GM10248 (cell line): ENCODE data around the gene DDB1.

Experiments used
- CTCF ChIA-PET: fragments of 300-600 bp; sonication (Branson Sonifier 250); formaldehyde crosslinking; extraction: SDS; loops from one replicate; lab custom pipeline; 2021; ENCODE audit warnings: antibody characterized with exemption; lab: Yijun Ruan, JAX
- POLR2A ChIA-PET: fragments of 350-650 bp; sonication (Branson Sonifier 250); formaldehyde crosslinking; extraction: SDS; loops from one replicate; lab custom pipeline; 2020; ENCODE audit warnings: antibody characterized with exemption; lab: Yijun Ruan, JAX
- DNase-seq: peaks from one replicate; pipeline ENCODE4 v3.0.0; 2012; ENCODE audit errors: extremely low spot score
- TF ChIP-seq, protein P1 (sequence below): IDR thresholded peaks from 2 replicates; pipeline ENCODE4 v1.5.1; 2012; ENCODE audit warnings: mild to moderate bottlenecking, low read depth; ENCODE audit errors: extremely low read depth, missing control alignments, control extremely low read depth

DDB1 gene

DNA sequence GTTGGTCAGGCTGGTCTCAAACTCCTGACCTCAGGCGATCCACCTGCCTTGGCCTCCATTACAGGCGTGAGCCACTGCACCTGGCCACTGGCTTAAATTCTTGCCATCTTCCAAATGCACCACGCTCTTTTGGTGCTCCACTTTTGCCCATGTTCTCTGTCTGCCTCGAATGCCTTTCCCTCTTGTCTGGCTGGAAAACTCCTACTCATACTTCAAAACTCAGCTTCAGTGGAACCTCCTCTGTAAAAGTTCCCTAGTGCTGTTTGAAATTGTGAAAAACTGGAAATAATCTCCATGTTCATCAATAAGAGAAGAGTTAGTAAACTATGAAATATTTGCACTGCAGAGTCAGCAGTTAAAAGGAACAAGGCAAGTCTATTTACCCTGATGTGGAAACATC lies 49.3 kb downstream of the DDB1 start:
- ChIA-PET POLR2A (no interaction called here), CTCF (interaction anchor here (0.8 kb wide), 1 partner anchor 10 kb away, joined by 3 read pairs; no protein-coding TSS in a partner anchor)
- TF ChIP-seq, protein P1, sequence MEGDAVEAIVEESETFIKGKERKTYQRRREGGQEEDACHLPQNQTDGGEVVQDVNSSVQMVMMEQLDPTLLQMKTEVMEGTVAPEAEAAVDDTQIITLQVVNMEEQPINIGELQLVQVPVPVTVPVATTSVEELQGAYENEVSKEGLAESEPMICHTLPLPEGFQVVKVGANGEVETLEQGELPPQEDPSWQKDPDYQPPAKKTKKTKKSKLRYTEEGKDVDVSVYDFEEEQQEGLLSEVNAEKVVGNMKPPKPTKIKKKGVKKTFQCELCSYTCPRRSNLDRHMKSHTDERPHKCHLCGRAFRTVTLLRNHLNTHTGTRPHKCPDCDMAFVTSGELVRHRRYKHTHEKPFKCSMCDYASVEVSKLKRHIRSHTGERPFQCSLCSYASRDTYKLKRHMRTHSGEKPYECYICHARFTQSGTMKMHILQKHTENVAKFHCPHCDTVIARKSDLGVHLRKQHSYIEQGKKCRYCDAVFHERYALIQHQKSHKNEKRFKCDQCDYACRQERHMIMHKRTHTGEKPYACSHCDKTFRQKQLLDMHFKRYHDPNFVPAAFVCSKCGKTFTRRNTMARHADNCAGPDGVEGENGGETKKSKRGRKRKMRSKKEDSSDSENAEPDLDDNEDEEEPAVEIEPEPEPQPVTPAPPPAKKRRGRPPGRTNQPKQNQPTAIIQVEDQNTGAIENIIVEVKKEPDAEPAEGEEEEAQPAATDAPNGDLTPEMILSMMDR = no peak
- DNase-seq = no peak

DNA sequence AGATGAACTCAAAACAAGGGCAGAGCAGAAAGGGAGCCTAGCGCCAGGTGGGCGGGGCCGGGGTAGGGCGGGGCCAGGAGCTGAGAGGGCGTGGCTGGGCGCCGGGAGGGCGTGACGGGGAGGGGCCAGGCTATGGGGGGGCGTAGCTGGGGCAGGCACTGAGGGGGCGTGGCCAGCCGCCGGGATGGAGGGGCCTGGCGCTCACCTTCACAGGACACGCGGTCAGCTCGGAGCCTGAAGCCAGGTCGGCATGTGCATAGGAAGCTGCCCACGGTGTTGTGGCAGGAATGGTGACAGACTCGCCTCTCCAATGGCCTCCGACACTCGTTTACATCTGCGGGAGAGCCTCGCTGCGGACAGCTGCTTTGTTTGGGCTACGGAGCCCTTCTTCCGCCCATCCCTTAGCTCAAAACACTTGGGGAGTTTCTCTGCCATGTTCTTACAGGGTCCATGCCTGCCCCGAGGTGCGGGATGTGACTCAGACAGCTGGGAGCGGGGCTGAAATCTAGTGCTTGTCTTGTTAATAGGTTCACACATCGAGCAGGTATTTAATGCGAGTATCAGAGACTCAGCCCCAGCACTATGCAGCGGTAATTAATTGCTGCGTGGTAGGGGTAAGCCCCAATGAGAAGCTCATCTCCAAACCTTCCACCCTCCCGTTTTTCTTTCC lies 51.2 kb downstream of the DDB1 start:
- POLR2A ChIA-PET = no interaction called here
- TF ChIP-seq, protein P1 = no peak
- CTCF ChIA-PET = interaction anchor here (0.8 to 1.7 kb wide), 4 partner anchors 13 to 122 kb away, joined by 3 to 9 read pairs (median 3); partner anchors contain the start of gene VWCE
- peak; percentile 55 for DNase-seq

DNA sequence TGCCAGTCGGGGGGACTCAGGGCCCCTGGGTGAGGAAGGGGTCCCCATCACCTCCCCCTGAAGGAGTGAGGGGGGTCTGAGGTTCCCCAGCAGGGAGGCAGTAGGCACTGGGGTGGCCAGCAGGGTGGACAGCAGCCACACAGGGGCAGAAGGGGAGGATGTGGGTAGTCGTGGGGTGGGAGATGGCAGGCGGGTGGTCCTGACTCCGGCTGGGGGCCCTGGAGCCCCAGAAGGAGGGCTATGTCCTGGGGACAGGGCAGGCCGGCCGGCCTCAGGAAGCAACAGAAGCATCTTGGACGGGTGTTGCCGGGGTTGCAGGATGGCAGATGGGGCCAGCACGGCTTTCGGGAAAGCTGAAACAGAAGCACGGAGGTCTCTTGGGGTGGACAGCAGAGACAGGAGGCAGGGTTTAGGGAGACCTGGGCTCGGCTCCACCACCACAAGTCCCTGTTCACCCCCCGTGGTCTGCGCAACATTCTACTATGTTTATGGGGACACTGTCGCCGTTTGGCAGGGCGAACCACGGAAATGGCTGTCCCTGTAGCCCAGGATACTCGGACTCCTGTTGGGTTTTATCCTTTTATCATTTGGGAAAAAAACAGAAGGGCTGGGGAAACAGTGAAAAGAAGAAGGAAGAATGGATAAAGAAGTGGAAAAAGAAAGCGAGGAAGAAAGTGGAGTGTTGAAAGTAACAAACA lies 51.9 kb downstream of the DDB1 start:
- ChIA-PET CTCF (interaction anchor here (1.3 to 1.7 kb wide), 2 partner anchors 27 to 122 kb away, joined by 3 to 9 read pairs; no protein-coding TSS in a partner anchor), POLR2A (no interaction called here)
- TF ChIP-seq, protein P1 = no peak
- no peak for DNase-seq

DNA sequence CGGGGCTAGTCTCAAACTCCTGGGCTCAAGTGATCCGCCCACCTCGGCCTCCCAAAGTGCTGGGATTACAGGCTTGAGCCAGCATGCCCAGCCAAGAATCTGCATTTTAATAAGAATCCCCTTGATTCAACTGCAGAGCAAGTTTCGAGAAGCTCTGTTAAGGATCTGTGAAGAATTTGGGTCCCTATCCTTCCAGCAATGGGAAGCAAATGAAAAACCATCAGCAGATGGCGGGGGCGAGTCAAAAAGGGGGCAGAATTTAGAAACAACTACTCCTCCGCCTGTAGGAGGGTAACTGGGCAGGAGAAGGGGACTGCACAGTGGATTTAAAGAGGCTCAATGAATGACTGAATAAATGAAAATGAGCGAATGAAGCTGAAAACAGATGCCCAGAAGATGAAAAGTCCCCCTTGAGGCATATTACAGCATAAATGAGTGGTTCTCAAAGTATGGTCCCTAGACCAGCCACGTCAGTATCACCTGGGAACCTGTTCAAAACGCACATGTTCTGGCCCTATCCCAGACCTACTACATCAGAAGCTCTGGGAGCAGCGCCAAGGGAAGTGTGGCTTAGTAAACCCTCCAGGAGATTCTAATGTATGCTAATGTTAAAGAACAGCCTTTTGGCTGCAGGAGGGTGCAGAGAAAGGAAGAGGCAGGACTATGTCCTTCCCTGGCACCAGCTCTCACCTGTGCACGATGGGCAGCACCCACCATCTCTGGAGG lies 52.8 kb downstream of the DDB1 start:
- DNase-seq = no peak
- ChIA-PET CTCF (interaction anchor here (1.3 kb wide), 1 partner anchor 123 kb away, joined by 3 read pairs; no protein-coding TSS in a partner anchor), POLR2A (no interaction called here)
- TF ChIP-seq, protein P1 = no peak

DNA sequence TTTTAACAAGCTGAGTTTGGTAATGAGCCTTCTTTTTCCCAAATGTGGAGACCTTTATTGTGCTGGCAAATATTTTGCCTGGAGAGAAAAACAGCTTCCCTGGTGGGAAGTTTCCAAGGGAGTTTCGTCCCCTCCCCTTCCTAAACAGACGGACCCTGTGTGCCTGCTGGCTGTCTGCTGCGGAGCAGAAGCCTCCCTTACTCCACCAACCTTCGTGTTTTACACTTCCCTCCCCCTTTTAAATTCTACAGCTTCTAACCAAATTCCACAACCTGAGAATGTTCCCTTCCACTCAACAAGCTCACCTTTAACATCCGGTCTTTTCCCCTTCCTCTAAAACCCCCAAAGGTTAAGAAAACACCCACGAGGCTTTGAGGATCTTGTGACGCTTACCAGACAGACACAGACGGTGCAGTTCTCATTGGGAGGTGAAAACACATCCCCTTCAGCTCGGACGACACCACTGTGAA lies 54.9 kb downstream of the DDB1 start:
- TF ChIP-seq, protein P1 = no peak
- ChIA-PET CTCF (interaction anchor here (1.1 kb wide), 1 partner anchor 25 kb away, joined by 4 read pairs; no protein-coding TSS in a partner anchor), POLR2A (no interaction called here)
- DNase-seq = no peak
